ENCODE measurements around the gene SLC45A1.

SLC45A1 gene

GRCh38 chr1:8390707-8391106 is 72.8 kb downstream of the SLC45A1 start:
- Mint-ChIP-seq H3K36me3 (peaks cover 27% of the 10 kb centered on the region), H3K4me3 (no peak overlapping the region), H3K4me1 (peaks cover 73% of the 10 kb centered on the region), H3K27ac (peak overlapping the region; percentile 58), H3K9me3 (no peaks in the 10 kb centered on the region)
- no peak for DNase-seq (ENCODE audit: low spot score in 2 of 2)
- ATAC-seq: no peak

GRCh38 chr1:8392522-8392921 is 74.6 kb downstream of the SLC45A1 start:
- Mint-ChIP-seq H3K4me1 (peaks cover 75% of the 10 kb centered on the region), H3K9me3 (no peaks in the 10 kb centered on the region), H3K4me3 (no peak overlapping the region), H3K36me3 (peaks cover 27% of the 10 kb centered on the region), H3K27ac (no peak overlapping the region)
- no peak for ATAC-seq
- no peak for DNase-seq (ENCODE audit: low spot score in 2 of 2)
